Stimulated activated naive CD8-positive, alpha-beta T cell treated with anti-CD3 and anti-CD28 coated beads, Interleukin-15, amount 100 ng/mL, for 72 hours (primary cell): ENCODE measurements around the gene PAMR1.
"Not testable (repeated sequence)": the region's sequence is repeated elsewhere in the genome, so short reads cannot be mapped to it uniquely, and the experiment has no call there.

Experiments used
- ATAC-seq: fragments of 150-1000 bp; cut with Tn5 transposase; 2 replicates; pipeline ENCODE4 v1.10.0; 2021; ENCODE audit warnings: mild to moderate bottlenecking, moderate library complexity
- DNase-seq, 2 donors: peaks; one replicate each; pipeline ENCODE4 v3.0.0; 2021 to 2022
- H3K27ac Mint-ChIP-seq, 2 donors: one replicate each; pipeline ENCODE4 v1.8.0; 2022; ENCODE audit warnings: mild to moderate bottlenecking in 2 of 2, mixed read lengths in 2 of 2, moderate library complexity in 2 of 2
- H3K27me3 Mint-ChIP-seq: one replicate; pipeline ENCODE4 v1.8.0; 2022; ENCODE audit warnings: mixed read lengths
- H3K4me1 Mint-ChIP-seq: one replicate; pipeline ENCODE4 v1.8.0; 2022; ENCODE audit warnings: mild to moderate bottlenecking, mixed read lengths
- H3K4me3 Mint-ChIP-seq, 2 donors: one replicate each; pipeline ENCODE4 v1.8.0; 2022; ENCODE audit warnings: mild to moderate bottlenecking in 2 of 2, mixed read lengths in 2 of 2, moderate library complexity in 1 of 2
- H3K9me3 Mint-ChIP-seq, 2 donors: one replicate each; pipeline ENCODE4 v1.8.0; 2022; ENCODE audit warnings: mixed read lengths in 2 of 2

PAMR1 gene

GRCh38 chr11:35523331-35523768 is 2.1 kb downstream of the PAMR1 start:
- H3K27me3 Mint-ChIP-seq = peaks cover 82% of the 10 kb centered on the region
- no peak overlapping the region for H3K27ac Mint-ChIP-seq
- no peak for ATAC-seq
- peaks cover 15% of the 10 kb centered on the region for H3K4me1 Mint-ChIP-seq
- no peak for DNase-seq
- H3K4me3 Mint-ChIP-seq = no peak overlapping the region
- H3K9me3 Mint-ChIP-seq = no peaks in the 10 kb centered on the region

GRCh38 chr11:35522091-35522490 is 3.3 kb downstream of the PAMR1 start:
- H3K9me3 Mint-ChIP-seq, ATAC-seq, DNase-seq, H3K27ac Mint-ChIP-seq, H3K4me3 Mint-ChIP-seq: not testable (repeated sequence)
- peaks cover 89% of the 10 kb centered on the region for H3K27me3 Mint-ChIP-seq
- peaks cover 15% of the 10 kb centered on the region for H3K4me1 Mint-ChIP-seq

GRCh38 chr11:35520376-35520775 is 5.0 kb downstream of the PAMR1 start:
- no peak overlapping the region for H3K4me3 Mint-ChIP-seq
- no peak for ATAC-seq
- peaks cover 77% of the 10 kb centered on the region for H3K27me3 Mint-ChIP-seq
- no peaks in the 10 kb centered on the region for H3K9me3 Mint-ChIP-seq
- H3K4me1 Mint-ChIP-seq = peaks cover 6% of the 10 kb centered on the region
- no peak for DNase-seq
- no peak overlapping the region for H3K27ac Mint-ChIP-seq

GRCh38 chr11:35518766-35519165 is 6.7 kb downstream of the PAMR1 start:
- DNase-seq (no peak), ATAC-seq (no peak)
- Mint-ChIP-seq H3K4me3 (no peak overlapping the region), H3K9me3 (no peaks in the 10 kb centered on the region), H3K27ac (no peak overlapping the region), H3K4me1 (no peaks in the 10 kb centered on the region), H3K27me3 (peaks cover 68% of the 10 kb centered on the region)

GRCh38 chr11:35517481-35517880 is 7.9 kb downstream of the PAMR1 start:
- Mint-ChIP-seq H3K9me3 (no peaks in the 10 kb centered on the region), H3K27me3 (peaks cover 55% of the 10 kb centered on the region)

GRCh38 chr11:35516403-35516802 is 9.0 kb downstream of the PAMR1 start:
- no peak for ATAC-seq
- Mint-ChIP-seq H3K4me1 (no peaks in the 10 kb centered on the region), H3K27ac (no peak overlapping the region), H3K4me3 (no peak overlapping the region), H3K9me3 (no peaks in the 10 kb centered on the region), H3K27me3 (peaks cover 56% of the 10 kb centered on the region)
- DNase-seq = no peak

More at GRCh38 chr11:35517481-35517880, 7.9 kb downstream of the PAMR1 start:
- Mint-ChIP-seq H3K27ac (no peak overlapping the region), H3K4me1 (no peaks in the 10 kb centered on the region), H3K4me3 (no peak overlapping the region)
- no peak for ATAC-seq
- no peak for DNase-seq

- no peak for ATAC-seq
- no peaks in the 10 kb centered on the region for H3K9me3 Mint-ChIP-seq
- H3K27me3 Mint-ChIP-seq = peaks cover 48% of the 10 kb centered on the region
- no peak overlapping the region for H3K27ac Mint-ChIP-seq
- no peak overlapping the region for H3K4me3 Mint-ChIP-seq
- H3K4me1 Mint-ChIP-seq = no peaks in the 10 kb centered on the region
- DNase-seq = no peak
These were observed 10.2 kb downstream of the PAMR1 start for GRCh38 chr11:35515224-35515623.

- no peak overlapping the region for H3K27ac Mint-ChIP-seq
- DNase-seq (no peak), ATAC-seq (no peak)
- H3K4me3 Mint-ChIP-seq = no peak overlapping the region
- no peaks in the 10 kb centered on the region for H3K4me1 Mint-ChIP-seq
- H3K9me3 Mint-ChIP-seq = no peaks in the 10 kb centered on the region
- peaks cover 47% of the 10 kb centered on the region for H3K27me3 Mint-ChIP-seq
These were observed 10.9 kb downstream of the PAMR1 start for GRCh38 chr11:35514481-35514880.

- Mint-ChIP-seq H3K4me1 (no peaks in the 10 kb centered on the region), H3K27me3 (peaks cover 28% of the 10 kb centered on the region), H3K4me3 (no peak overlapping the region)
These were observed 13.8 kb downstream of the PAMR1 start for GRCh38 chr11:35511666-35512065.

GRCh38 chr11:35507688-35508087 is 17.7 kb downstream of the PAMR1 start:
- Mint-ChIP-seq H3K9me3 (peaks cover 0 to 22% of the 10 kb centered on the region in 2 donors), H3K4me3 (no peak overlapping the region)
- DNase-seq = no peak

More at GRCh38 chr11:35511666-35512065, 13.8 kb downstream of the PAMR1 start:
- ATAC-seq (no peak), DNase-seq (no peak)
- Mint-ChIP-seq H3K27ac (no peak overlapping the region), H3K9me3 (peaks cover 0 to 11% of the 10 kb centered on the region in 2 donors)

GRCh38 chr11:35501776-35502175 is 23.6 kb downstream of the PAMR1 start:
- H3K4me1 Mint-ChIP-seq = no peaks in the 10 kb centered on the region
- DNase-seq = no peak
- H3K27ac Mint-ChIP-seq = no peak overlapping the region
- H3K9me3 Mint-ChIP-seq = peaks cover 0 to 12% of the 10 kb centered on the region in 2 donors
- no peak for ATAC-seq
- H3K4me3 Mint-ChIP-seq = no peak overlapping the region
- H3K27me3 Mint-ChIP-seq = peaks cover 7% of the 10 kb centered on the region

More at GRCh38 chr11:35507688-35508087, 17.7 kb downstream of the PAMR1 start:
- H3K27ac Mint-ChIP-seq = no peak overlapping the region
- peaks cover 25% of the 10 kb centered on the region for H3K27me3 Mint-ChIP-seq
- no peak for ATAC-seq
- no peaks in the 10 kb centered on the region for H3K4me1 Mint-ChIP-seq

GRCh38 chr11:35500744-35501143 is 24.7 kb downstream of the PAMR1 start:
- no peak for DNase-seq
- Mint-ChIP-seq H3K27ac (no peak overlapping the region), H3K4me1 (no peaks in the 10 kb centered on the region), H3K27me3 (no peaks in the 10 kb centered on the region), H3K9me3 (peaks cover 0 to 6% of the 10 kb centered on the region in 2 donors), H3K4me3 (no peak overlapping the region)
- no peak for ATAC-seq

- H3K4me3 Mint-ChIP-seq = no peak overlapping the region
- ATAC-seq (no peak), DNase-seq (no peak)
These were observed 29.0 kb downstream of the PAMR1 start for GRCh38 chr11:35496416-35496815.

GRCh38 chr11:35494957-35495490 is 30.4 kb downstream of the PAMR1 start:
- no peaks in the 10 kb centered on the region for H3K4me1 Mint-ChIP-seq
- H3K27me3 Mint-ChIP-seq = peaks cover 13% of the 10 kb centered on the region
- no peak overlapping the region for H3K4me3 Mint-ChIP-seq
- no peak overlapping the region for H3K27ac Mint-ChIP-seq
- H3K9me3 Mint-ChIP-seq = no peaks in the 10 kb centered on the region
- DNase-seq (no peak), ATAC-seq (no peak)

More at GRCh38 chr11:35496416-35496815, 29.0 kb downstream of the PAMR1 start:
- H3K9me3 Mint-ChIP-seq = no peaks in the 10 kb centered on the region
- no peaks in the 10 kb centered on the region for H3K4me1 Mint-ChIP-seq
- peaks cover 13% of the 10 kb centered on the region for H3K27me3 Mint-ChIP-seq
- H3K27ac Mint-ChIP-seq = no peak overlapping the region

- Mint-ChIP-seq H3K9me3 (no peaks in the 10 kb centered on the region), H3K27me3 (peaks cover 32% of the 10 kb centered on the region), H3K27ac (no peak overlapping the region), H3K4me3 (no peak overlapping the region), H3K4me1 (no peaks in the 10 kb centered on the region)
- DNase-seq (no peak), ATAC-seq (no peak)
These were observed 34.1 kb downstream of the PAMR1 start for GRCh38 chr11:35491231-35491871.

- Mint-ChIP-seq H3K4me1 (no peaks in the 10 kb centered on the region), H3K27me3 (peaks cover 41% of the 10 kb centered on the region), H3K4me3 (no peak overlapping the region), H3K27ac (no peak overlapping the region), H3K9me3 (peaks cover under 1 to 11% of the 10 kb centered on the region in 2 donors)
- no peak for DNase-seq
- no peak for ATAC-seq
These were observed 37.3 kb downstream of the PAMR1 start for GRCh38 chr11:35488117-35488516.
